ENCODE results near the gene LTBR. TPM values are rescaled to one million over a fixed set of nuclear protein-coding genes. Genes with fewer than 3 reads are reported as not detected.

LTBR gene
- total and polyA plus RNA-seq, 2 of the 4 experiments (the other 2 are of a cell fraction) = 19.7 to 62.5 TPM

- H3K23ac ChIP-seq (ENCODE audit: low read depth, low read length) = no peak overlapping the region
- peak overlapping the region; percentile 57; the same call in 1 of the 2 replicates for H2AK5ac ChIP-seq (ENCODE audit: low read depth, low read length)
- no peak for TF ChIP-seq RCOR1 (IDR thresholded peaks at IDR 0.05; ENCODE audit: insufficient replicate concordance, low read length)
- TF ChIP-seq CHD1 (IDR thresholded peaks at IDR 0.05; ENCODE audit: low read depth, low read length) = no peak
- TF ChIP-seq NFE2L2 (IDR thresholded peaks at IDR 0.05; ENCODE audit: low read depth, low read length) = no peak
- no peak for TF ChIP-seq SMC3 (IDR thresholded peaks at IDR 0.05; ENCODE audit: low read depth, low read length)
- TF ChIP-seq POLR2A (IDR thresholded peaks at IDR 0.05; ENCODE audit: low read depth, low read length) = no peak
- TF ChIP-seq MXI1 (IDR thresholded peaks at IDR 0.05; ENCODE audit: borderline replicate concordance, low read depth, low read length) = no peak
- no peak for TF ChIP-seq CTCF (conservative IDR thresholded peaks at IDR 0.05; ENCODE audit: low read depth, low read length)
- TF ChIP-seq FOS (IDR thresholded peaks at IDR 0.05; ENCODE audit: low read depth, low read length) = no peak
- TF ChIP-seq RAD21 (IDR thresholded peaks at IDR 0.05; ENCODE audit: low read length) = no peak
- TF ChIP-seq MAZ (IDR thresholded peaks at IDR 0.05; ENCODE audit: borderline replicate concordance, low read depth, low read length) = no peak
- no peak for TF ChIP-seq CEBPB (IDR thresholded peaks at IDR 0.05; ENCODE audit: low read depth, low read length)
- TF ChIP-seq MAFK (IDR thresholded peaks at IDR 0.05; ENCODE audit: low read depth, low read length) = no peak
- no peak for TF ChIP-seq ELK1 (IDR thresholded peaks at IDR 0.05; ENCODE audit: borderline replicate concordance, low read depth, low read length)
- TF ChIP-seq USF2 (IDR thresholded peaks at IDR 0.05; ENCODE audit: low read depth, low read length) = no peak
- TF ChIP-seq RFX5 (IDR thresholded peaks at IDR 0.05; ENCODE audit: low read depth, low read length) = no peak
- no peak for TF ChIP-seq BHLHE40 (IDR thresholded peaks at IDR 0.05; ENCODE audit: low read depth, low read length)
- no peaks in the 10 kb centered on the region for H3K9me3 ChIP-seq (ENCODE audit: control insufficient read depth, insufficient read depth, low read length)
- no peak overlapping the region for H3K14ac ChIP-seq (replicated peaks; ENCODE audit: low read depth, low read length)
- H3K56ac ChIP-seq (ENCODE audit: extremely low read depth, insufficient read depth, low read length) = no peak overlapping the region
- no peaks in the 10 kb centered on the region for H3K79me1 ChIP-seq (ENCODE audit: low read depth in 1 of 2, low read length in 2 of 2)
- no peaks in the 10 kb centered on the region for H3K36me3 ChIP-seq (ENCODE audit: control insufficient read depth, insufficient read depth, low read length)
- DNase-seq = no peak
- no peak overlapping the region for H4K91ac ChIP-seq (ENCODE audit: insufficient read depth, low read depth, low read length)
- no TSS peak for BruUV-seq (replicated peaks)
- no peak for ATAC-seq (ENCODE audit: low read depth)
- no peak overlapping the region for H2BK5ac ChIP-seq (ENCODE audit: low read depth, low read length, poor library complexity, severe bottlenecking)
- intact Hi-C loops (cut with micrococcal nuclease) (no loop called here), dilution Hi-C loops (cut with HindIII; ENCODE audit: low sequenced_read_pairs, unreplicated experiment) (no loop called here), in situ Hi-C loops (cut with MboI; ENCODE audit: low sequenced_read_pairs) (no loop called here)
- H3K4me3 ChIP-seq (ENCODE audit: insufficient read depth, low read depth, low read length) = no peak overlapping the region
- ChIA-PET CTCF (interaction anchor here (0.9 kb wide), 1 partner anchor 83 kb away, joined by 3 read pairs; no protein-coding TSS in a partner anchor), POLR2A (ENCODE audit: unreplicated experiment) (no interaction called here)
- no peak overlapping the region for H3K9ac ChIP-seq (ENCODE audit: low read depth, low read length)
- no peak overlapping the region for H3K4ac ChIP-seq (ENCODE audit: low read depth, low read length)
- no peak overlapping the region for H2BK120ac ChIP-seq (ENCODE audit: low read depth, low read length)
- no CpG with 5 or more reads among the region's 3 CpGs for WGBS, 2 experiments (ENCODE audit: extremely low coverage in 2 of 2, insufficient read length in 1 of 2)
- H3K9me1 ChIP-seq (ENCODE audit: insufficient read depth, low read length) = no peaks in the 10 kb centered on the region
- H2BK20ac ChIP-seq (ENCODE audit: low read depth, low read length) = no peak overlapping the region
- H4K20me1 ChIP-seq (ENCODE audit: insufficient read depth, low read length) = no peaks in the 10 kb centered on the region
- no peak overlapping the region for H4K8ac ChIP-seq (ENCODE audit: low read depth in 2 of 2, low read length in 2 of 2)
- no peaks in the 10 kb centered on the region; the same call in 1 of the 2 replicates for H3K27me3 ChIP-seq (ENCODE audit: control insufficient read depth, insufficient read depth, low read length)
- H2AK9ac ChIP-seq (replicated peaks; ENCODE audit: low read depth, low read length, poor library complexity) = no peak overlapping the region
- no peak overlapping the region for H2BK15ac ChIP-seq (ENCODE audit: low read depth, low read length)
- no peak overlapping the region for H3K4me2 ChIP-seq (ENCODE audit: low read depth, low read length)
- H3K4me1 ChIP-seq (ENCODE audit: control insufficient read depth, insufficient read depth, low read length) = peaks cover 7% of the 10 kb centered on the region
- H4K5ac ChIP-seq (ENCODE audit: low read depth, low read length) = no peak overlapping the region
- H3K18ac ChIP-seq (ENCODE audit: low read depth, low read length) = no peak overlapping the region
- H3K27ac ChIP-seq (ENCODE audit: insufficient read depth, low read length) = no peak overlapping the region
- H2AFZ ChIP-seq (replicated peaks; ENCODE audit: low read length, poor library complexity) = no peak overlapping the region
These were observed 21.6 kb upstream of the LTBR start for GRCh38 chr12:6362403-6362802.
